ENCODE results near the gene DUSP16.

DNA sequence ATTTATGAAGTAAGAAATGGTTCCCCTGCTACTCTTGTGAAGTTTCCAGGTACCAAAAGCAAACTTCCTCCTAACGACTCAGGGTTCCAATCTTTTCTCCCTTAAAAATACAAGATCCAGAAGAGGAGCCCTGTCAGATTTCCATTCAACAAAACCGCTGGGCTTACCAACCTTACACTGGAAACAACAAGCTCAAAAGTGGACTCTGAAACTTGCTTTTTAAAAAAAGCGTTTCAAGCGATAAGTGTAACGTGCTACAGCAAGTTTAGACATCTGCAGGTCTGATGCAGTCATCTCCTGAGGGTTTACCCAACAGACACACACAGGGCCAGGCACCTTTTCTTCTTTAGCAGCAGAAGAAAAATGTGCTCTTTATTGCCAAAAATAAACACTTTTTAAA lies 42.1 kb upstream of the DUSP16 start:
- TF ChIP-seq, protein P1, sequence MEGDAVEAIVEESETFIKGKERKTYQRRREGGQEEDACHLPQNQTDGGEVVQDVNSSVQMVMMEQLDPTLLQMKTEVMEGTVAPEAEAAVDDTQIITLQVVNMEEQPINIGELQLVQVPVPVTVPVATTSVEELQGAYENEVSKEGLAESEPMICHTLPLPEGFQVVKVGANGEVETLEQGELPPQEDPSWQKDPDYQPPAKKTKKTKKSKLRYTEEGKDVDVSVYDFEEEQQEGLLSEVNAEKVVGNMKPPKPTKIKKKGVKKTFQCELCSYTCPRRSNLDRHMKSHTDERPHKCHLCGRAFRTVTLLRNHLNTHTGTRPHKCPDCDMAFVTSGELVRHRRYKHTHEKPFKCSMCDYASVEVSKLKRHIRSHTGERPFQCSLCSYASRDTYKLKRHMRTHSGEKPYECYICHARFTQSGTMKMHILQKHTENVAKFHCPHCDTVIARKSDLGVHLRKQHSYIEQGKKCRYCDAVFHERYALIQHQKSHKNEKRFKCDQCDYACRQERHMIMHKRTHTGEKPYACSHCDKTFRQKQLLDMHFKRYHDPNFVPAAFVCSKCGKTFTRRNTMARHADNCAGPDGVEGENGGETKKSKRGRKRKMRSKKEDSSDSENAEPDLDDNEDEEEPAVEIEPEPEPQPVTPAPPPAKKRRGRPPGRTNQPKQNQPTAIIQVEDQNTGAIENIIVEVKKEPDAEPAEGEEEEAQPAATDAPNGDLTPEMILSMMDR (conservative IDR thresholded peaks at IDR 0.05; ENCODE audit: low read depth, low read length): no peak
- TF ChIP-seq EZH2 (IDR thresholded peaks at IDR 0.05; ENCODE audit: low read length, unreplicated experiment) (no peak), EZH2phosphoT487 (IDR thresholded peaks at IDR 0.05; ENCODE audit: borderline replicate concordance, low read length) (no peak)

Measured in PC-3 (cell line).